ENCODE data around the gene IFT57.

The IFT57 gene

DNA sequence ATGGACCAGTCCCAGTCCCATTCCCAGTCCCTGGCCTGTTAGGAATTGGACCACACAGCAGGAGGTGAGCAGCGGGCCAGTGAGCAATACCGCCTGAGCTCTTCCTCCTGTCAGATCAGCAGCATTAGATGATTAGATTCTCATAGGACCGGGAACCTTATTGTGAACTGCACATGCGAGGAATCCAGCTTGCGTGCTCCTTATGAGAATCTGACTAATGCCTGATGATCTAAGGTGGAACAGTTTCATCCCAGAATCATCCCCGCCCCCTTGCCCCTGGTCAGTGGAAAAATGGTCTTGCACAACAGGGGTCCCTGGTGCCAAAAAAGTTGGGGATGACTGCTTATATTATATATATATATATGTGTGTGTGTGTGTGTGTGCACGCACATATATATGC is 63.1 kb downstream of the IFT57 start:
- Histone ChIP-seq H3K4me3 (ENCODE audit: low read depth, low read length) (no peak overlapping the region), H3K27ac (ENCODE audit: extremely low read depth, low read depth, low read length) (no peak overlapping the region), H3K4me1 (ENCODE audit: control insufficient read depth, insufficient read depth, low read length) (no peaks in the 10 kb centered on the region), H3K36me3 (ENCODE audit: control insufficient read depth in 2 of 2, insufficient read depth in 1 of 2, low read length in 2 of 2) (peaks cover 0 to 18% of the 10 kb centered on the region in 2 experiments; a peak in 1 of 3 replicates), H3K9me3 (ENCODE audit: control insufficient read depth, insufficient read depth, low read depth, low read length) (no peaks in the 10 kb centered on the region)
- POLR2A ChIA-PET: no interaction called here
- CTCF ChIA-PET: interaction anchor here (0.7 kb wide), 1 partner anchor 986 kb away, joined by 3 read pairs; no protein-coding TSS in a partner anchor
- no peak for TF ChIP-seq GLIS1 (tag by site-specific recombination; IDR thresholded peaks at IDR 0.05)
- TF ChIP-seq ZBTB7A (tag by site-specific recombination; IDR thresholded peaks at IDR 0.05; ENCODE audit: low read depth): no peak
- no peak for TF ChIP-seq ZNF416 (tag by site-specific recombination; IDR thresholded peaks at IDR 0.05)
- TF ChIP-seq ZNF561 (tag by site-specific recombination; IDR thresholded peaks at IDR 0.05; ENCODE audit: borderline replicate concordance): no peak

DNA sequence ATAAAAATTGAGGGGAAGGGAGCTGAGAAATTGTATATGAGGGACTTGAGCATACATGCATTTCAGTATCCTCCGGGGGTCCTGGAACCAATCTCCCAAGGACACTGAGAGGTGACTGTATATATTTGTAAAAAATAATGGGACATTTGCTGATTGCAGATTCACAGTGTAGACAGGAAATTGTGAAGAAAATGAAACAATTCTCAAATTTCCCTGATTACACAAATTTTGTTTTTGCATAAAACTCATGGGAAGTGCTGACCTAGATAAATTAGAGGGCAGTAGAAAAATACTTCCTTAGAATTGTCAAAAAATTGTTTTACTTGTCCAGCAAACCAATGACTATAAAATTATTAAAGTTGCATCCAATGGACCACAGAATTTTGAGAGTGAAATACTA is 64.0 kb downstream of the IFT57 start:
- Histone ChIP-seq H3K9me3 (ENCODE audit: control insufficient read depth, insufficient read depth, low read depth, low read length) (no peaks in the 10 kb centered on the region), H3K4me3 (ENCODE audit: low read depth, low read length) (no peak overlapping the region), H3K36me3 (ENCODE audit: control insufficient read depth in 2 of 2, insufficient read depth in 1 of 2, low read length in 2 of 2) (peaks cover 0 to 18% of the 10 kb centered on the region in 2 experiments; a peak in 1 of 3 replicates), H3K4me1 (ENCODE audit: control insufficient read depth, insufficient read depth, low read length) (no peaks in the 10 kb centered on the region), H3K27ac (ENCODE audit: extremely low read depth, low read depth, low read length) (no peak overlapping the region)
- no peak for TF ChIP-seq ZFP41 (tag by site-specific recombination; IDR thresholded peaks at IDR 0.05; ENCODE audit: borderline replicate concordance)
- CTCF ChIA-PET: interaction anchor here (0.7 to 0.8 kb wide), 2 partner anchors 84 to 164 kb away, joined by 3 read pairs; no protein-coding TSS in a partner anchor
- POLR2A ChIA-PET: no interaction called here

DNA sequence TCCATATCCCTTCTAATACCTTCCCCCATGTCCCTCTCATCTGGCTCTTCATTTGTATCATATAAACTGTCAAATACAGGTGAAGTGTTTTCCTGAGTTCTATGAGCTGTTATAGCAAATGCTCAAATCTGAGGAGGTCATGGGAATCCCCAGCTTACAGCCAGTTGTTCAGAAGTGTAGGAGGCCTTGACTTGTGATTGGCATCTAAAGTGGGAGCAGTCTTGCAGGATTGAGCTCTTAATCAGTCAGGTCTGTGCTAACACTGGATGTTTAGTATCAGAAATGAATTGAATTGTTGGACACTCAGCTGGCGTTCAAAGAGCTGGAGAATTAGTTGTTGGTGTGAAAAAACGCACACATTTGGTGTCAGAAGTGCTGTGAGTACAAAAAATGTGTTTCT is 65.0 kb downstream of the IFT57 start:
- CTCF ChIA-PET: interaction anchor here (1.2 kb wide), 1 partner anchor 320 kb away, joined by 7 read pairs; no protein-coding TSS in a partner anchor
- H3K27ac ChIP-seq (ENCODE audit: extremely low read depth, low read depth, low read length): no peak overlapping the region
- POLR2A ChIA-PET: no interaction called here

DNA sequence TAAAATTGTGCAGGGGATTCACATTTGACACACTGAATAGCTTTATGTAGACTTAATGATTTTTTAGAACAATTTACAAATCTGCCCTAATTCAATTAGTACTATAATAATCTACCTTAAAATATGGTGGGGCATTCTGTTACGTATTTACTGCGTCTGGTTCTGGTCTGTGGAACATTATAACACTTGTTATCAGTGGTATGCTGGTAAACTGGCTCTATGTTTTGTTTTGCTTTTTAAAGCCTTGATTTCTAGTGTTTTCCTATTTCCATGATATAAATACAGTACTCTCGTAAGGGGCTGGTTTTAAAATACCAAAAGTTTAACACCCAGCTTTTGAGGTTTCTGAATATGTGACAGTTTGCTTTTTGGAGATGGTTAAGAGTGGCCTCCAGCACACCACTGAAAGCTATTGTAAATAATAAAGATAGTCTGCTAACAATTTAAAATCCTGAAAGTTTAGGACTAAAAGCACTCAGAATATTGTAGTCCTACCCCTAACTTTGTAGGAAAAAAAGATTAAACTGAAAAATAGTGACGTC is 65.8 kb downstream of the IFT57 start:
- POLR2A ChIA-PET: no interaction called here
- H3K4me3 ChIP-seq (ENCODE audit: low read depth, low read length): no peak overlapping the region
- no peaks in the 10 kb centered on the region for H3K4me1 ChIP-seq (ENCODE audit: control insufficient read depth, insufficient read depth, low read length)
- peaks cover 0 to 6% of the 10 kb centered on the region in 2 experiments; a peak in 1 of 3 replicates for H3K36me3 ChIP-seq (ENCODE audit: control insufficient read depth in 2 of 2, insufficient read depth in 1 of 2, low read length in 2 of 2)
- no peaks in the 10 kb centered on the region for H3K9me3 ChIP-seq (ENCODE audit: control insufficient read depth, insufficient read depth, low read depth, low read length)
- no peak overlapping the region for H3K27ac ChIP-seq (ENCODE audit: extremely low read depth, low read depth, low read length)
- CTCF ChIA-PET: interaction anchor here (0.6 to 1.2 kb wide), 2 partner anchors 62 to 321 kb away, joined by 3 to 7 read pairs; no protein-coding TSS in a partner anchor
- TF ChIP-seq, protein P1, sequence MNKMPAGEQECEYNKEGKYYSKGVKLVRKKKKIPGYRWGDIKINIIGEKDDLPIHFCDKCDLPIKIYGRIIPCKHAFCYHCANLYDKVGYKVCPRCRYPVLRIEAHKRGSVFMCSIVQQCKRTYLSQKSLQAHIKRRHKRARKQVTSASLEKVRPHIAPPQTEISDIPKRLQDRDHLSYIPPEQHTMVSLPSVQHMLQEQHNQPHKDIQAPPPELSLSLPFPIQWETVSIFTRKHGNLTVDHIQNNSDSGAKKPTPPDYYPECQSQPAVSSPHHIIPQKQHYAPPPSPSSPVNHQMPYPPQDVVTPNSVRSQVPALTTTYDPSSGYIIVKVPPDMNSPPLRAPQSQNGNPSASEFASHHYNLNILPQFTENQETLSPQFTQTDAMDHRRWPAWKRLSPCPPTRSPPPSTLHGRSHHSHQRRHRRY (tag by site-specific recombination; IDR thresholded peaks at IDR 0.05): no peak
- TF ChIP-seq ZFP69B (tag by site-specific recombination; IDR thresholded peaks at IDR 0.05) (no peak), ZNF624 (tag by site-specific recombination; IDR thresholded peaks at IDR 0.05) (no peak), ZNF10 (tag by site-specific recombination; IDR thresholded peaks at IDR 0.05) (no peak), ZNF610 (tag by site-specific recombination; IDR thresholded peaks at IDR 0.05; ENCODE audit: borderline replicate concordance) (no peak), ZNF660 (tag by site-specific recombination; IDR thresholded peaks at IDR 0.05) (no peak), ZNF600 (tag by site-specific recombination; IDR thresholded peaks at IDR 0.05) (no peak), ZNF664 (tag by site-specific recombination; IDR thresholded peaks at IDR 0.05) (no peak), ZNF211 (tag by site-specific recombination; IDR thresholded peaks at IDR 0.05; ENCODE audit: low read depth) (no peak), SP3 (tag by site-specific recombination; IDR thresholded peaks at IDR 0.05) (no peak)
- TF ChIP-seq, protein P2, sequence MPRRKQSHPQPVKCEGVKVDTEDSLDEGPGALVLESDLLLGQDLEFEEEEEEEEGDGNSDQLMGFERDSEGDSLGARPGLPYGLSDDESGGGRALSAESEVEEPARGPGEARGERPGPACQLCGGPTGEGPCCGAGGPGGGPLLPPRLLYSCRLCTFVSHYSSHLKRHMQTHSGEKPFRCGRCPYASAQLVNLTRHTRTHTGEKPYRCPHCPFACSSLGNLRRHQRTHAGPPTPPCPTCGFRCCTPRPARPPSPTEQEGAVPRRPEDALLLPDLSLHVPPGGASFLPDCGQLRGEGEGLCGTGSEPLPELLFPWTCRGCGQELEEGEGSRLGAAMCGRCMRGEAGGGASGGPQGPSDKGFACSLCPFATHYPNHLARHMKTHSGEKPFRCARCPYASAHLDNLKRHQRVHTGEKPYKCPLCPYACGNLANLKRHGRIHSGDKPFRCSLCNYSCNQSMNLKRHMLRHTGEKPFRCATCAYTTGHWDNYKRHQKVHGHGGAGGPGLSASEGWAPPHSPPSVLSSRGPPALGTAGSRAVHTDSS (tag by site-specific recombination; IDR thresholded peaks at IDR 0.05): no peak

More for the DNA sequence above, 65.0 kb downstream of the IFT57 start:
- TF ChIP-seq ZNF664 (tag by site-specific recombination; IDR thresholded peaks at IDR 0.05) (no peak), REPIN1 (tag by site-specific recombination; IDR thresholded peaks at IDR 0.05; ENCODE audit: low read depth) (no peak), ZNF112 (tag by site-specific recombination; IDR thresholded peaks at IDR 0.05) (no peak), YY1 (tag by site-specific recombination; IDR thresholded peaks at IDR 0.05) (no peak), ZFP69B (tag by site-specific recombination; IDR thresholded peaks at IDR 0.05) (no peak), ZNF624 (tag by site-specific recombination; IDR thresholded peaks at IDR 0.05) (no peak), SP3 (tag by site-specific recombination; IDR thresholded peaks at IDR 0.05) (no peak), ZBTB7A (tag by site-specific recombination; IDR thresholded peaks at IDR 0.05; ENCODE audit: low read depth) (no peak), ZBTB21 (tag by site-specific recombination; IDR thresholded peaks at IDR 0.05) (no peak), ZNF169 (tag by site-specific recombination; IDR thresholded peaks at IDR 0.05) (no peak), ZNF302 (tag by site-specific recombination; IDR thresholded peaks at IDR 0.05; ENCODE audit: low read depth) (no peak), ZNF549 (tag by site-specific recombination; IDR thresholded peaks at IDR 0.05) (no peak), TRIM28 (IDR thresholded peaks at IDR 0.05; ENCODE audit: borderline replicate concordance, low read length) (no peak), ZFHX2 (tag by site-specific recombination; conservative IDR thresholded peaks at IDR 0.05) (no peak)
- TF ChIP-seq, protein P3, sequence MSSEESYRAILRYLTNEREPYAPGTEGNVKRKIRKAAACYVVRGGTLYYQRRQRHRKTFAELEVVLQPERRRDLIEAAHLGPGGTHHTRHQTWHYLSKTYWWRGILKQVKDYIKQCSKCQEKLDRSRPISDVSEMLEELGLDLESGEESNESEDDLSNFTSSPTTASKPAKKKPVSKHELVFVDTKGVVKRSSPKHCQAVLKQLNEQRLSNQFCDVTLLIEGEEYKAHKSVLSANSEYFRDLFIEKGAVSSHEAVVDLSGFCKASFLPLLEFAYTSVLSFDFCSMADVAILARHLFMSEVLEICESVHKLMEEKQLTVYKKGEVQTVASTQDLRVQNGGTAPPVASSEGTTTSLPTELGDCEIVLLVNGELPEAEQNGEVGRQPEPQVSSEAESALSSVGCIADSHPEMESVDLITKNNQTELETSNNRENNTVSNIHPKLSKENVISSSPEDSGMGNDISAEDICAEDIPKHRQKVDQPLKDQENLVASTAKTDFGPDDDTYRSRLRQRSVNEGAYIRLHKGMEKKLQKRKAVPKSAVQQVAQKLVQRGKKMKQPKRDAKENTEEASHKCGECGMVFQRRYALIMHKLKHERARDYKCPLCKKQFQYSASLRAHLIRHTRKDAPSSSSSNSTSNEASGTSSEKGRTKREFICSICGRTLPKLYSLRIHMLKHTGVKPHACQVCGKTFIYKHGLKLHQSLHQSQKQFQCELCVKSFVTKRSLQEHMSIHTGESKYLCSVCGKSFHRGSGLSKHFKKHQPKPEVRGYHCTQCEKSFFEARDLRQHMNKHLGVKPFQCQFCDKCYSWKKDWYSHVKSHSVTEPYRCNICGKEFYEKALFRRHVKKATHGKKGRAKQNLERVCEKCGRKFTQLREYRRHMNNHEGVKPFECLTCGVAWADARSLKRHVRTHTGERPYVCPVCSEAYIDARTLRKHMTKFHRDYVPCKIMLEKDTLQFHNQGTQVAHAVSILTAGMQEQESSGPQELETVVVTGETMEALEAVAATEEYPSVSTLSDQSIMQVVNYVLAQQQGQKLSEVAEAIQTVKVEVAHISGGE (tag by site-specific recombination; conservative IDR thresholded peaks at IDR 0.05; ENCODE audit: low read depth): no peak
- no peaks in the 10 kb centered on the region for H3K9me3 ChIP-seq (ENCODE audit: control insufficient read depth, insufficient read depth, low read depth, low read length)
- no peaks in the 10 kb centered on the region for H3K4me1 ChIP-seq (ENCODE audit: control insufficient read depth, insufficient read depth, low read length)
- H3K4me3 ChIP-seq (ENCODE audit: low read depth, low read length): no peak overlapping the region
- peaks cover 0 to 13% of the 10 kb centered on the region in 2 experiments; a peak in 1 of 3 replicates for H3K36me3 ChIP-seq (ENCODE audit: control insufficient read depth in 2 of 2, insufficient read depth in 1 of 2, low read length in 2 of 2)

All from HEK293 (cell line).